MCF 10A (cell line): ENCODE results near the gene E2F7. TPM values are rescaled to one million over a fixed set of nuclear protein-coding genes. Genes with fewer than 3 reads are reported as not detected.

Experiments
- BruUV-seq: library from RNA; stranded (reverse); fragments of 400-500 nt; replicated peaks from 2 replicates; lab custom pipeline; 2021; lab: Mats Ljungman, UMichigan
- CTCF ChIA-PET: fragments of 300-600 bp; sonication (Branson Sonifier 250); formaldehyde crosslinking; extraction: SDS; loops from one replicate; lab custom pipeline; 2021; ENCODE audit warnings: antibody characterized with exemption, inconsistent platforms; lab: Yijun Ruan, JAX
- POLR2A ChIA-PET: fragments of 300-600, 350-650 bp; sonication (Branson Sonifier 250); formaldehyde crosslinking; extraction: SDS; loops from one replicate; lab custom pipeline; 2020; ENCODE audit warnings: antibody characterized with exemption, inconsistent platforms; lab: Yijun Ruan, JAX
- DNase-seq: peaks from one replicate; pipeline ENCODE4 v3.0.0-alpha.2; 2018; ENCODE audit not compliant: unreplicated experiment
- H3K27ac Mint-ChIP-seq: one replicate; pipeline ENCODE4 v1.8.0; 2022; ENCODE audit warnings: mild to moderate bottlenecking, low read depth, mixed read lengths; ENCODE audit not compliant: unreplicated experiment
- H3K27me3 Mint-ChIP-seq: one replicate; pipeline ENCODE4 v1.8.0; 2022; ENCODE audit warnings: mixed read lengths; ENCODE audit not compliant: insufficient read depth, unreplicated experiment
- H3K36me3 Mint-ChIP-seq: one replicate; pipeline ENCODE4 v1.8.0; 2022; ENCODE audit warnings: mild to moderate bottlenecking, moderate library complexity, mixed read lengths; ENCODE audit not compliant: insufficient read depth, unreplicated experiment
- H3K4me1 Mint-ChIP-seq: one replicate; pipeline ENCODE4 v1.8.0; 2022; ENCODE audit warnings: mixed read lengths; ENCODE audit not compliant: insufficient read depth, unreplicated experiment
- H3K4me3 Mint-ChIP-seq: one replicate; pipeline ENCODE4 v1.8.0; 2022; ENCODE audit warnings: mild to moderate bottlenecking, moderate library complexity, mixed read lengths; ENCODE audit not compliant: unreplicated experiment
- H3K9me3 Mint-ChIP-seq: one replicate; pipeline ENCODE4 v1.8.0; 2022; ENCODE audit warnings: mixed read lengths; ENCODE audit not compliant: unreplicated experiment
- intact Hi-C: fragments of 100-400 bp; cut with micrococcal nuclease; formaldehyde crosslinking; loops from 2 replicates; pipeline ENCODE4 v1.14.1; 2022
- total RNA-seq: library from RNA; stranded (reverse); gene quantifications from 2 replicates; pipeline ENCODE4 v1.2.3, GENCODE V29; 2022
- TF ChIP-seq, protein P1 (sequence below): fragments of 200-600 bp; IDR thresholded peaks from one replicate; pipeline ENCODE4 v1.8.0; 2022; ENCODE audit warnings: antibody characterized with exemption, mild to moderate bottlenecking; ENCODE audit not compliant: unreplicated experiment

Gene E2F7
- total RNA-seq, 1 experiment from 2014 or later: 34.4 TPM

DNA sequence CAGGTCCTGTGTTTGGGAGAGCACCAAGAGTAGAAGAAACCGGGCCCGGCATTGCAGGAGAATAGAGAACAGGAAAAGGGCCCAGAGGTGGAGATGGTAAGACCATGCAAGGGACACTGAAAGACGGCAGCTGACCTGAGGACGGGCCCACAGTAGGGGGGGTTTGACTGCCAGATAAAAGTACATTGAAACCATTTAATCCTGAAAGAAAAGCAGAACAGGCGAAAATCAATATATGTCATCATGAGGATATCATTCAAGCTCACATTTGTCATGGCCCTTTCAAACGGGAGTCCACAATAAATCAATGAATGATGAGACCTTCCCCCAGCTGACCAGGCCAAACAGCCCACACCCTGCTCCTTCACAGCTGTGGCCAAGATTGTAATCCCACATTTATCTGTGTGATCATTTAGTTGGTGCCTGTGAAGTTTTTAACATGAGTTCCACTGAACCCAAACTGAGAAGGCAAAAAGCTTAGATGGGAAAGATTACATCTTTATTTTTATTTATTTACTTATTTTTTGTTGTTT lies 39.5 kb downstream of the E2F7 start:
- ChIA-PET CTCF (interaction anchor here (0.7 to 1.8 kb wide), 6 partner anchors 11 to 73 kb away, joined by 3 to 9 read pairs (median 5); no protein-coding TSS in a partner anchor), POLR2A (no interaction called here)
- H3K4me1 Mint-ChIP-seq: no peaks in the 10 kb centered on the region
- TF ChIP-seq, protein P1, sequence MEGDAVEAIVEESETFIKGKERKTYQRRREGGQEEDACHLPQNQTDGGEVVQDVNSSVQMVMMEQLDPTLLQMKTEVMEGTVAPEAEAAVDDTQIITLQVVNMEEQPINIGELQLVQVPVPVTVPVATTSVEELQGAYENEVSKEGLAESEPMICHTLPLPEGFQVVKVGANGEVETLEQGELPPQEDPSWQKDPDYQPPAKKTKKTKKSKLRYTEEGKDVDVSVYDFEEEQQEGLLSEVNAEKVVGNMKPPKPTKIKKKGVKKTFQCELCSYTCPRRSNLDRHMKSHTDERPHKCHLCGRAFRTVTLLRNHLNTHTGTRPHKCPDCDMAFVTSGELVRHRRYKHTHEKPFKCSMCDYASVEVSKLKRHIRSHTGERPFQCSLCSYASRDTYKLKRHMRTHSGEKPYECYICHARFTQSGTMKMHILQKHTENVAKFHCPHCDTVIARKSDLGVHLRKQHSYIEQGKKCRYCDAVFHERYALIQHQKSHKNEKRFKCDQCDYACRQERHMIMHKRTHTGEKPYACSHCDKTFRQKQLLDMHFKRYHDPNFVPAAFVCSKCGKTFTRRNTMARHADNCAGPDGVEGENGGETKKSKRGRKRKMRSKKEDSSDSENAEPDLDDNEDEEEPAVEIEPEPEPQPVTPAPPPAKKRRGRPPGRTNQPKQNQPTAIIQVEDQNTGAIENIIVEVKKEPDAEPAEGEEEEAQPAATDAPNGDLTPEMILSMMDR: no peak
- H3K9me3 Mint-ChIP-seq: no peaks in the 10 kb centered on the region
- H3K36me3 Mint-ChIP-seq: peaks cover 43% of the 10 kb centered on the region
- intact Hi-C loops: no loop called here
- no peak overlapping the region for H3K27ac Mint-ChIP-seq
- no peaks in the 10 kb centered on the region for H3K27me3 Mint-ChIP-seq
- no peak for DNase-seq
- no TSS peak for BruUV-seq
- H3K4me3 Mint-ChIP-seq: no peak overlapping the region

DNA sequence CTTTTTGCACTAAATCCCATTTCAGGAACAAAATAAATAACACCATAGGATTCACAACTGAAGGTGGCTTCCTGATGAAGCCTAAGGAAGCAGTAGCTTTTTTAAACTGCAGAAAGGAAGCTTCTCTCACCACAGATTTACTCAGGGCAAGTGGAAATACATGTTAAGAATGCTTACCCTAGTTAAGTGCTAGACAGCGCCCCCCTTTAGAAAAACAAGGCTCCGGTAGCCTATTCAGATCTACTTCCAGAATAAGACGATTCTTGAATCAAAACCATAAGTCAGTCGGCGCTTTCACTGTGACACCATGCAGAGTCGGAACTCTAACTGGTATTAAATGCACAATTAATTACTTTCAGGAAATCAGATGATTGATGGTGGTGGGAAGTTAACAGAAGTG lies 41.9 kb downstream of the E2F7 start:
- POLR2A ChIA-PET: no interaction called here
- intact Hi-C loops: no loop called here
- H3K27me3 Mint-ChIP-seq: no peaks in the 10 kb centered on the region
- H3K27ac Mint-ChIP-seq: peak overlapping the region; percentile 65
- TF ChIP-seq, protein P1: no peak
- no peaks in the 10 kb centered on the region for H3K4me1 Mint-ChIP-seq
- BruUV-seq: no TSS peak
- H3K36me3 Mint-ChIP-seq: peaks cover 39% of the 10 kb centered on the region
- no peaks in the 10 kb centered on the region for H3K9me3 Mint-ChIP-seq
- CTCF ChIA-PET: interaction anchor here (5.7 kb wide), 1 partner anchor 13 kb away, joined by 43 read pairs; no protein-coding TSS in a partner anchor
- DNase-seq: no peak
- no peak overlapping the region for H3K4me3 Mint-ChIP-seq

DNA sequence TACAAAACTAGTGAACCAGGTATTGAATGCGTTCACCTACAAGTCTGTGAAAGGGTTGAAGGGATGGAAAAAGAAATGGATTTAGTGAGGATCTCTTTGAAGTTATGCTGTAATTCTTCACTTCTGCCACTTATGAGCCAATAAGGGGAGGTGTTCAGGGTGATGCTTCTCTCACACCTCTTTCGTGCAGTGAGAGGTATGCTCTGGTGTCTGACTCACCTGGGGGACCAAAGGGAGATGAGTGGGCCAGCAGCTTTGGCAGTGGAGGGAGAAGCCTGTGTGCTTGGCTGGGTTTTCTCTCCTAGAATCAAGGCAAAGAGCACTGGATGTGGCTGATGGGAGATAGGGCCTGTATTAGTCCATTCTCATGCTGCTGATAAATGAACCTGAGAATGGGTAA lies 45.4 kb downstream of the E2F7 start:
- Mint-ChIP-seq H3K36me3 (peaks cover 30% of the 10 kb centered on the region), H3K9me3 (no peaks in the 10 kb centered on the region), H3K27ac (no peak overlapping the region), H3K27me3 (no peaks in the 10 kb centered on the region), H3K4me3 (no peak overlapping the region), H3K4me1 (no peaks in the 10 kb centered on the region)
- no TSS peak for BruUV-seq
- ChIA-PET CTCF (interaction anchor here (0.8 to 5.7 kb wide), 4 partner anchors 9 to 67 kb away, joined by 3 to 43 read pairs (median 12); no protein-coding TSS in a partner anchor), POLR2A (no interaction called here)
- TF ChIP-seq, protein P1: no peak
- DNase-seq: no peak
- intact Hi-C loops: loop anchor here (10.0 kb wide), 1 partner anchor 195 kb away; no protein-coding TSS in a partner anchor

DNA sequence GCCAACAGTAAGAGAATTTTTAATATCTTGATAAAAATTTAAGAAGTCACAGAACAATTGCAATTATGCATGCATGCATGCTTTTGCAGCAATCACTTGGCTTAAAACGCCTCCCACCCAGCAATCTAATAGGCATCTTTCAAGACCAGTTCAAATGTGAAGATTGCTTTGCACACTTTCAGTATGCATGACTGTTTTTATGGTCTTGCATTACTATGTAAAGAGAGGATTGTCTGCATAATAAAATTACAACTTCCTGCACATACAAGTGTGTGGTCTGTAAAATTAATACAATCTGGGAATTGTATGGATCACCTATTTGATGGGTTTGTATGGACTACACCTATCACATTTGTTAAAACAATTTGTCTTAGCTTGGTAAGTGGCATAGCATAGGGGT lies 48.8 kb downstream of the E2F7 start:
- CTCF ChIA-PET: no interaction called here
- Mint-ChIP-seq H3K36me3 (peaks cover 17% of the 10 kb centered on the region), H3K27ac (no peak overlapping the region), H3K4me3 (no peak overlapping the region), H3K4me1 (no peaks in the 10 kb centered on the region), H3K27me3 (no peaks in the 10 kb centered on the region), H3K9me3 (no peaks in the 10 kb centered on the region)
- TF ChIP-seq, protein P1: no peak
- POLR2A ChIA-PET: interaction anchor here (0.6 kb wide), 1 partner anchor 18 kb away, joined by 4 read pairs; no protein-coding TSS in a partner anchor
- intact Hi-C loops: loop anchor here (10.0 kb wide), 1 partner anchor 192 kb away; no protein-coding TSS in a partner anchor
- no peak for DNase-seq
- no TSS peak for BruUV-seq
